ENCODE measurements around the gene ITIH5. TPM values are rescaled to one million over a fixed set of nuclear protein-coding genes. Genes with fewer than 3 reads are reported as not detected.

ITIH5 gene
- total and polyA plus RNA-seq, 9 of the 15 experiments (the other 6 are each of a cell fraction or from before 2014, with no cell fraction given) = 0.52 to 4.5 (median 2.6) TPM

DNA sequence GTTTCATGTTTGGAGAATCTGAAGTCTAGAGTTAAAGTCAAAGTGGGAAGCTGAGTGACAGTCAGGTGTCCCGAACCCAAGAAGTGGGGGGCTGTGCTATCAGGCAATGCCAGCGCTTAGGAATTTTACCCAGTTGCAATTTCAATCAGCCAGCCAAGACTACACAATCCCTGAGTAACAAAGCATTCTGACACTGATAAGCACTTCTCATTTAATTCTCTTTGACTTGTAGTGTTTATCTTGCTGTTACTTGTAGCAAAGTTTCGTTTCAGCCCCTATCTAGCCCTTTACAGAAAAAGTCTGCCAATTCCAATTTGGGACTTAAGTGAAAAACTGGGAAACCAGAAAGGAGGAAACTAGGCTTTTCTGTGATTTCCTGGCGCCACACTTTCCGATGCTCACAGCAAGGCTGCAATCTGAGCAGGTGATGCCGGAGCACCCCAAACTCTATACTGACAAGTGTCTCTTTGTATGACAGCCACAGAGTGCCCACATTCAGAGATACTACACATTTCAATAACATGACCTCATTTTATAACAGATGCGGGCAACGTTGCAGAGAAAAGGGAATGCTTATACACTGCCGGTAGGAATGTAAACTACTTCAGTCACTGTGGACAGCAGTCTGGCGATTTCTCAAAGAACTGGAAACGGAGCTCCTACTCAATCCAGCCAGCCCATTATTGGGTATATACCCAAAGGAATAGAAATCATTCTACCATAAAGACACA is 61.0 kb downstream of the ITIH5 start:
- FAIRE-seq (no peak), ATAC-seq (no peak), DNase-seq (ENCODE audit: extremely low read depth in 1 of 4, low spot score in 3 of 4) (no peak)
- no peak overlapping the region for H3K4me3 ChIP-seq
- H2AFZ ChIP-seq (ENCODE audit: low read depth, low read length) = no peak overlapping the region
- no peak overlapping the region for H3K27ac ChIP-seq (ENCODE audit: extremely low read depth, low read depth, low read length)
- TF ChIP-seq KDM2B (CRISPR knock-in tag; IDR thresholded peaks at IDR 0.05) (no peak), TAF1 (IDR thresholded peaks at IDR 0.05; ENCODE audit: control insufficient read depth, extremely low read depth, insufficient read depth, low read length, severe bottlenecking) (no peak), XRCC3 (IDR thresholded peaks at IDR 0.05) (no peak), GABPB2 (CRISPR knock-in tag; conservative IDR thresholded peaks at IDR 0.05) (no peak), TEAD4 (IDR thresholded peaks at IDR 0.05; ENCODE audit: low read length) (peak; percentile 72; the same call in 1 of the 2 replicates), TEAD4 (CRISPR knock-in tag; IDR thresholded peaks at IDR 0.05; ENCODE audit: borderline replicate concordance) (no peak), FOXA1 (IDR thresholded peaks at IDR 0.05; ENCODE audit: borderline replicate concordance) (no peak), PHF21A (IDR thresholded peaks at IDR 0.05; ENCODE audit: borderline replicate concordance, low read depth) (no peak), CBFA2T3 (IDR thresholded peaks at IDR 0.05) (0 out of 2 replicates have a peak, but pooled peaks have one; percentile 6), KLF16 (IDR thresholded peaks at IDR 0.05) (0 out of 2 replicates have a peak, but pooled peaks have one; percentile 3), EGR1 (conservative IDR thresholded peaks at IDR 0.05) (no peak)
- TF ChIP-seq, protein P1, sequence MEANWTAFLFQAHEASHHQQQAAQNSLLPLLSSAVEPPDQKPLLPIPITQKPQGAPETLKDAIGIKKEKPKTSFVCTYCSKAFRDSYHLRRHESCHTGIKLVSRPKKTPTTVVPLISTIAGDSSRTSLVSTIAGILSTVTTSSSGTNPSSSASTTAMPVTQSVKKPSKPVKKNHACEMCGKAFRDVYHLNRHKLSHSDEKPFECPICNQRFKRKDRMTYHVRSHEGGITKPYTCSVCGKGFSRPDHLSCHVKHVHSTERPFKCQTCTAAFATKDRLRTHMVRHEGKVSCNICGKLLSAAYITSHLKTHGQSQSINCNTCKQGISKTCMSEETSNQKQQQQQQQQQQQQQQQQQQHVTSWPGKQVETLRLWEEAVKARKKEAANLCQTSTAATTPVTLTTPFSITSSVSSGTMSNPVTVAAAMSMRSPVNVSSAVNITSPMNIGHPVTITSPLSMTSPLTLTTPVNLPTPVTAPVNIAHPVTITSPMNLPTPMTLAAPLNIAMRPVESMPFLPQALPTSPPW (CRISPR knock-in tag; IDR thresholded peaks at IDR 0.05) = peak; percentile 25; the same call in 1 of the 2 replicates
- intact Hi-C loops (cut with micrococcal nuclease) = no loop called here
- no peaks in the 10 kb centered on the region for H3K36me3 ChIP-seq (ENCODE audit: control insufficient read depth, insufficient read depth, low read length)
- BruUV-seq (replicated peaks) = no TSS peak
- no peaks in the 10 kb centered on the region for H3K9me3 ChIP-seq (replicated peaks; ENCODE audit: control insufficient read depth, insufficient read depth, low read depth, low read length)
- no peak overlapping the region for H3K4me2 ChIP-seq (ENCODE audit: insufficient read depth, low read length)
- no peaks in the 10 kb centered on the region for H4K20me1 ChIP-seq (replicated peaks; ENCODE audit: control insufficient read depth, insufficient read depth, low read length)
- peaks cover 3 to 10% of the 10 kb centered on the region in 2 experiments; a peak in 4 of 5 replicates for H3K27me3 ChIP-seq (ENCODE audit: control insufficient read depth in 2 of 2, insufficient read depth in 2 of 2, low read length in 2 of 2)
- no peaks in the 10 kb centered on the region for H3K4me1 ChIP-seq (replicated peaks in 1 of 2; ENCODE audit: control insufficient read depth in 2 of 2, insufficient read depth in 2 of 2, low read length in 2 of 2)
- ChIA-PET POLR2A (no interaction called here), CTCF (ENCODE audit: low intra/inter-chr PET ratio) (interaction anchor here (0.6 kb wide), 1 partner anchor 115 kb away, joined by 3 read pairs; no protein-coding TSS in a partner anchor)
- H3K79me2 ChIP-seq (ENCODE audit: control insufficient read depth, insufficient read depth, low read length) = no peaks in the 10 kb centered on the region
- in situ Hi-C loops (cut with MboI) = no loop called here
- H3K9ac ChIP-seq (ENCODE audit: insufficient read depth in 1 of 2, low read depth in 2 of 2, low read length in 2 of 2) = no peak overlapping the region
- H3K9me1 ChIP-seq (ENCODE audit: control insufficient read depth, insufficient read depth, low read length) = no peaks in the 10 kb centered on the region
- WGBS (ENCODE audit: insufficient coverage, low coverage, missing lambda C conversion rate) = 5% methylated on average over 11 of the region's 11 CpGs
